A549 (cell line): Measurements from ENCODE around the gene VASH2.

Experiments
- BHLHE40 ChIP-seq: IDR thresholded peaks from 2 replicates; pipeline ENCODE4 v1.6.1; 2012; ENCODE audit warnings: low read depth, low read length, inconsistent platforms
- CHD4 ChIP-seq: fragments of 200-600 bp; sonication (generic); IDR thresholded peaks from 2 replicates; pipeline ENCODE4 v1.6.1; 2016; ENCODE audit warnings: antibody characterized with exemption, mild to moderate bottlenecking, borderline replicate concordance
- CTCF ChIP-seq: fragments of >200 bp; sonication (Bioruptor Twin); formaldehyde crosslinking; IDR thresholded peaks from 3 replicates; pipeline ENCODE4 v1.5.1; 2016
- ELK1 ChIP-seq: fragments of 150-350 bp; IDR thresholded peaks from 2 replicates; pipeline ENCODE4 v1.6.1; 2014; ENCODE audit warnings: low read depth, mild to moderate bottlenecking, low read length
- HOXA7 ChIP-seq: fragments of 250-450 bp; sonication (Bioruptor Pico); IDR thresholded peaks from 2 replicates; pipeline ENCODE4 v1.5.0; 2020; ENCODE audit warnings: mild to moderate bottlenecking, moderate library complexity
- POLR2A ChIP-seq: IDR thresholded peaks from 2 replicates; pipeline ENCODE4 v1.6.1; 2012; ENCODE audit warnings: mild to moderate bottlenecking, low read length
- REST ChIP-seq: fragments of 200-600 bp; sonication (generic); IDR thresholded peaks from 2 replicates; pipeline ENCODE4 v1.6.1; 2016; ENCODE audit warnings: antibody characterized with exemption, mild to moderate bottlenecking, moderate library complexity
- RFX5 ChIP-seq: fragments of 450-650 bp; IDR thresholded peaks from 2 replicates; pipeline ENCODE4 v1.7.1; 2014; ENCODE audit warnings: antibody characterized with exemption, mild to moderate bottlenecking, moderate library complexity

- TF ChIP-seq POLR2A, result no peak
- no peak for TF ChIP-seq REST
- no peak for TF ChIP-seq CHD4
- no peak for TF ChIP-seq BHLHE40
- no peak for TF ChIP-seq CTCF
- TF ChIP-seq RFX5, result no peak
- TF ChIP-seq ELK1, result no peak
- no peak for TF ChIP-seq HOXA7 (CRISPR knock-in tag)
These were observed 85.2 kb downstream of the VASH2 start for GRCh38 chr1:213035573-213035972.
